GM12872 (cell line): ENCODE measurements around the gene TENT4A.

Experiments
- TF ChIP-seq, protein P1 (sequence below): IDR thresholded peaks from 3 replicates; pipeline ENCODE4 v1.5.1; 2011; ENCODE audit warnings: low read depth, mild to moderate bottlenecking, low read length, moderate library complexity; ENCODE audit not compliant: insufficient read depth

Gene TENT4A

GRCh38 chr5:6675784-6676491 is 37.3 kb upstream of the TENT4A start:
- TF ChIP-seq, protein P1, sequence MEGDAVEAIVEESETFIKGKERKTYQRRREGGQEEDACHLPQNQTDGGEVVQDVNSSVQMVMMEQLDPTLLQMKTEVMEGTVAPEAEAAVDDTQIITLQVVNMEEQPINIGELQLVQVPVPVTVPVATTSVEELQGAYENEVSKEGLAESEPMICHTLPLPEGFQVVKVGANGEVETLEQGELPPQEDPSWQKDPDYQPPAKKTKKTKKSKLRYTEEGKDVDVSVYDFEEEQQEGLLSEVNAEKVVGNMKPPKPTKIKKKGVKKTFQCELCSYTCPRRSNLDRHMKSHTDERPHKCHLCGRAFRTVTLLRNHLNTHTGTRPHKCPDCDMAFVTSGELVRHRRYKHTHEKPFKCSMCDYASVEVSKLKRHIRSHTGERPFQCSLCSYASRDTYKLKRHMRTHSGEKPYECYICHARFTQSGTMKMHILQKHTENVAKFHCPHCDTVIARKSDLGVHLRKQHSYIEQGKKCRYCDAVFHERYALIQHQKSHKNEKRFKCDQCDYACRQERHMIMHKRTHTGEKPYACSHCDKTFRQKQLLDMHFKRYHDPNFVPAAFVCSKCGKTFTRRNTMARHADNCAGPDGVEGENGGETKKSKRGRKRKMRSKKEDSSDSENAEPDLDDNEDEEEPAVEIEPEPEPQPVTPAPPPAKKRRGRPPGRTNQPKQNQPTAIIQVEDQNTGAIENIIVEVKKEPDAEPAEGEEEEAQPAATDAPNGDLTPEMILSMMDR, result peak; percentile 36; the same call in 1 of the 3 replicates

GRCh38 chr5:6676702-6677101 is 36.5 kb upstream of the TENT4A start:
- TF ChIP-seq, protein P1, result no peak

- TF ChIP-seq, protein P1, result no peak
Measured at GRCh38 chr5:6678385-6678784, 34.8 kb upstream of the TENT4A start.

DNA sequence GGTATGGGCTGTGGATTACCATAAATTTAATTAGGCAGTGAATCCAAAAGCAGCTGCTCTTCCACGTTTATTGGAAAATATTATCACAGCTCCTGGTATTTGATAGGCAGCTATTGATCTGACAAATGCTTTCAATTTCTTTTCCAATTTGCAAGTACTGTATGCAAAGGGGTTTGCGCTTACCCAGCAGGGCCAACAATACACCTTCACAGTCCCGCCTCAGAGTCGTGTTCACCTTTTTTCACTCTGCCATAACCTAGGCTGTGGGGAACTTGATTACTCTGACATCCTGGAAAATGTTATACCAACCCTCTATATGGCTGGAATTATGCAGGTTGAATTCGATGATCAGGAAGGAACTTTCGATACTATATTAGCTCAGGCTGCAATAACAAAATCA is 32.3 kb upstream of the TENT4A start:
- TF ChIP-seq, protein P1, result no peak

- TF ChIP-seq, protein P1, result no peak
Measured at GRCh38 chr5:6681682-6682081, 31.6 kb upstream of the TENT4A start.

- TF ChIP-seq, protein P1, result no peak
Measured at GRCh38 chr5:6682239-6682638, 31.0 kb upstream of the TENT4A start.

GRCh38 chr5:6683241-6683640 is 30.0 kb upstream of the TENT4A start:
- TF ChIP-seq, protein P1, result no peak
